GM23338 (cell line): Measurements from ENCODE around the gene EVC. TPM values are rescaled to one million over a fixed set of nuclear protein-coding genes. Genes with fewer than 3 reads are reported as not detected.

Experiments
- ATAC-seq: fragments of 200-7000 bp; cut with Tn5 transposase; 3 replicates; pipeline ENCODE4 v1.9.1; 2020
- DNase-seq: peaks from one replicate; pipeline ENCODE4 v3.0.0-alpha.2; 2015; ENCODE audit warnings: low spot score
- H2AFZ ChIP-seq: fragments of 200-600 bp; sonication (generic); 2 replicates; pipeline ENCODE4 v1.8.0; 2016; ENCODE audit warnings: antibody characterized with exemption, mild to moderate bottlenecking, moderate library complexity
- H3F3A ChIP-seq: fragments of 200-600 bp; sonication (generic); replicated peaks from 2 replicates; pipeline ENCODE4 v1.8.0; 2017; ENCODE audit warnings: antibody characterized with exemption, mixed run types, low read depth
- H3K27ac ChIP-seq: fragments of 200-600 bp; sonication (generic); 2 replicates; pipeline ENCODE4 v1.6.1; 2016; ENCODE audit warnings: low read depth
- H3K27me3 ChIP-seq: fragments of 200-600 bp; sonication (generic); 2 replicates; pipeline ENCODE4 v1.8.0; 2016; ENCODE audit warnings: mild to moderate bottlenecking, mixed run types, moderate library complexity; ENCODE audit not compliant: insufficient read depth
- H3K36me3 ChIP-seq: fragments of 200-600 bp; sonication (generic); 2 replicates; pipeline ENCODE4 v1.8.0; 2016; ENCODE audit warnings: mild to moderate bottlenecking; ENCODE audit not compliant: insufficient read depth
- H3K4me1 ChIP-seq: fragments of 200-600 bp; sonication (generic); 2 replicates; pipeline ENCODE4 v1.8.0; 2016; ENCODE audit warnings: mild to moderate bottlenecking, moderate library complexity; ENCODE audit not compliant: insufficient read depth
- H3K4me2 ChIP-seq: fragments of 200-600 bp; sonication (generic); 2 replicates; pipeline ENCODE4 v1.7.1; 2017; ENCODE audit warnings: mixed run types
- H3K4me3 ChIP-seq: fragments of 200-600 bp; sonication (generic); 2 replicates; pipeline ENCODE4 v1.6.1; 2016; ENCODE audit warnings: mixed run types
- H3K79me2 ChIP-seq: fragments of 200-600 bp; sonication (generic); replicated peaks from 2 replicates; pipeline ENCODE4 v1.8.0; 2017; ENCODE audit warnings: mild to moderate bottlenecking; ENCODE audit not compliant: insufficient read depth
- H3K9me2 ChIP-seq: fragments of 200-600 bp; sonication (generic); 2 replicates; pipeline ENCODE4 v1.8.0; 2017; ENCODE audit not compliant: insufficient read depth
- H4K20me1 ChIP-seq: fragments of 200-600 bp; sonication (generic); replicated peaks from 2 replicates; pipeline ENCODE4 v1.8.0; 2017; ENCODE audit warnings: mild to moderate bottlenecking; ENCODE audit not compliant: insufficient read depth
- H3K27ac Mint-ChIP-seq: 2 replicates; pipeline ENCODE4 v1.8.0; 2020; ENCODE audit warnings: inconsistent platforms, mild to moderate bottlenecking, moderate library complexity, mixed read lengths
- H3K27me3 Mint-ChIP-seq: 3 replicates; pipeline ENCODE4 v1.8.0; 2022; ENCODE audit warnings: low read depth, mild to moderate bottlenecking, moderate library complexity, mixed read lengths, inconsistent platforms; ENCODE audit not compliant: insufficient read depth, poor library complexity
- H3K36me3 Mint-ChIP-seq: 3 replicates; pipeline ENCODE4 v1.8.0; 2021; ENCODE audit warnings: low read depth, mild to moderate bottlenecking, inconsistent platforms, moderate library complexity, mixed read lengths
- H3K4me1 Mint-ChIP-seq: 3 replicates; pipeline ENCODE4 v1.8.0; 2020; ENCODE audit warnings: mild to moderate bottlenecking, inconsistent platforms, mixed read lengths
- H3K4me3 Mint-ChIP-seq: 3 replicates; pipeline ENCODE4 v1.8.0; 2021; ENCODE audit warnings: moderate library complexity, mild to moderate bottlenecking, inconsistent platforms, mixed read lengths
- H3K9me3 Mint-ChIP-seq: 3 replicates; pipeline ENCODE4 v1.8.0; 2020; ENCODE audit warnings: moderate library complexity, mild to moderate bottlenecking, inconsistent platforms, mixed read lengths
- CREB1 ChIP-seq: fragments of 250-450 bp; sonication (Bioruptor Pico); IDR thresholded peaks from 2 replicates; pipeline ENCODE4 v1.5.0; 2020; ENCODE audit warnings: low read depth, mild to moderate bottlenecking, moderate library complexity
- CTCF ChIP-seq, 2 experiments: fragments of 200-600 bp in 1 of 2; sonication (generic) in 1 of 2; conservative IDR thresholded peaks; 2 replicates each; pipeline versions ENCODE4 v1.5.1 to v1.6.1; 2016 to 2017; ENCODE audit warnings: antibody characterized with exemption in 2 of 2, low read depth in 2 of 2, mild to moderate bottlenecking in 2 of 2, moderate library complexity in 1 of 2
- ETS1 ChIP-seq: IDR thresholded peaks from 2 replicates; pipeline ENCODE4 v1.6.1; 2016; ENCODE audit warnings: antibody characterized with exemption
- EZH2 ChIP-seq: fragments of 200-600 bp; sonication (generic); IDR thresholded peaks from one replicate; pipeline ENCODE4 v1.8.0; 2017; ENCODE audit warnings: antibody characterized with exemption, mild to moderate bottlenecking, low read depth; ENCODE audit not compliant: unreplicated experiment
- EZH2phosphoT487 ChIP-seq: fragments of 200-600 bp; sonication (generic); IDR thresholded peaks from one replicate; pipeline ENCODE4 v1.8.1; 2018; ENCODE audit warnings: antibody characterized with exemption; ENCODE audit not compliant: unreplicated experiment
- JUNB ChIP-seq: IDR thresholded peaks from one replicate; pipeline ENCODE4 v1.6.1; 2016; ENCODE audit warnings: antibody characterized with exemption; ENCODE audit not compliant: unreplicated experiment
- NANOG ChIP-seq: IDR thresholded peaks from 2 replicates; pipeline ENCODE4 v1.6.1; 2016; ENCODE audit warnings: antibody characterized with exemption, borderline replicate concordance
- POLR2AphosphoS5 ChIP-seq: IDR thresholded peaks from 2 replicates; pipeline ENCODE4 v1.6.1; 2016; ENCODE audit warnings: antibody characterized with exemption, low read depth
- REST ChIP-seq: IDR thresholded peaks from one replicate; pipeline ENCODE4 v1.6.1; 2018; ENCODE audit warnings: antibody characterized with exemption; ENCODE audit not compliant: unreplicated experiment
- STAT1 ChIP-seq: IDR thresholded peaks from one replicate; pipeline ENCODE4 v1.6.1; 2016; ENCODE audit warnings: antibody characterized with exemption; ENCODE audit not compliant: unreplicated experiment
- ZNF114 ChIP-seq: fragments of 250-450 bp; sonication (Bioruptor Pico); IDR thresholded peaks from 2 replicates; pipeline ENCODE4 v1.5.0; 2020; ENCODE audit warnings: mild to moderate bottlenecking, moderate library complexity
- ZNF331 ChIP-seq: fragments of 250-450 bp; sonication (Bioruptor Pico); IDR thresholded peaks from 2 replicates; pipeline ENCODE4 v1.5.0; 2020; ENCODE audit warnings: low read depth, mild to moderate bottlenecking, moderate library complexity
- ZNF462 ChIP-seq: fragments of 250-450 bp; sonication (Bioruptor Pico); IDR thresholded peaks from 2 replicates; pipeline ENCODE4 v1.5.0; 2020; ENCODE audit warnings: mild to moderate bottlenecking, moderate library complexity
- polyA plus RNA-seq: library from polyadenylated mRNA; unstranded; fragments of >200 nt; fragmentation: Nextera tagmentation; extraction: Ambion mirVana; gene quantifications from 2 replicates; pipeline ENCODE4 v1.2.1, GENCODE V29; 2016
- total RNA-seq: library from RNA; depleted of rRNA; stranded (reverse); fragments of >200 nt; shearing (Covaris generic); gene quantifications from 2 replicates; pipeline ENCODE4 v1.2.3, GENCODE V29; 2014

Gene EVC
- total and polyA plus RNA-seq, 2 experiments from 2014 or later, result 1.7 to 12.8 TPM

- H3K27ac Mint-ChIP-seq, result no peak overlapping the region
- Histone ChIP-seq H3F3A (no peaks in the 10 kb centered on the region), H3K9me2 (no peaks in the 10 kb centered on the region), H3K27me3 (no peaks in the 10 kb centered on the region), H3K79me2 (no peaks in the 10 kb centered on the region), H3K27ac (no peak overlapping the region), H3K36me3 (peaks cover 10% of the 10 kb centered on the region), H3K4me3 (no peak overlapping the region), H2AFZ (no peak overlapping the region), H3K4me1 (no peaks in the 10 kb centered on the region), H3K4me2 (no peak overlapping the region), H4K20me1 (no peaks in the 10 kb centered on the region)
- DNase-seq (no peak), ATAC-seq (no peak)
- TF ChIP-seq ETS1 (no peak), EZH2phosphoT487 (no peak), ZNF462 (CRISPR knock-in tag) (no peak), JUNB (no peak), CREB1 (CRISPR knock-in tag) (no peak), ZNF114 (CRISPR knock-in tag) (no peak), ZNF331 (CRISPR knock-in tag) (no peak), NANOG (no peak), EZH2 (no peak), POLR2AphosphoS5 (no peak), STAT1 (no peak), CTCF (conservative IDR thresholded peaks at IDR 0.05; ENCODE audit: low read depth in 2 of 2) (no peak), REST (no peak)
- H3K4me1 Mint-ChIP-seq, result peaks cover 11% of the 10 kb centered on the region
- peaks cover 2% of the 10 kb centered on the region for H3K27me3 Mint-ChIP-seq
- H3K9me3 Mint-ChIP-seq, result no peaks in the 10 kb centered on the region
- peaks cover 26% of the 10 kb centered on the region for H3K36me3 Mint-ChIP-seq
- H3K4me3 Mint-ChIP-seq, result no peak overlapping the region
These were observed 25.7 kb upstream of the EVC start for GRCh38 chr4:5685296-5685695.
